Endothelial cell (in vitro differentiated cells): ENCODE data around the gene PPIL4. TPM values are rescaled to one million over a fixed set of nuclear protein-coding genes. Genes with fewer than 3 reads are reported as not detected.
A peak's percentile ranks its signal among the peaks of the same experiment; 100 is the strongest.

ENCODE experiments used
- DNase-seq: peaks from one replicate; pipeline ENCODE4 v3.0.0; 2021; ENCODE audit warnings: low spot score
- H3K27ac Mint-ChIP-seq: one replicate; pipeline ENCODE4 v1.8.0; 2021; ENCODE audit warnings: mixed read lengths, inconsistent platforms; ENCODE audit not compliant: unreplicated experiment
- H3K27me3 Mint-ChIP-seq: one replicate; pipeline ENCODE4 v1.8.0; 2021; ENCODE audit warnings: mild to moderate bottlenecking, moderate library complexity, mixed read lengths, inconsistent platforms; ENCODE audit not compliant: unreplicated experiment
- H3K36me3 Mint-ChIP-seq: one replicate; pipeline ENCODE4 v1.8.0; 2021; ENCODE audit warnings: mild to moderate bottlenecking, low read depth, mixed read lengths, inconsistent platforms; ENCODE audit not compliant: unreplicated experiment
- H3K4me1 Mint-ChIP-seq: one replicate; pipeline ENCODE4 v1.8.0; 2021; ENCODE audit warnings: mild to moderate bottlenecking, mixed read lengths, inconsistent platforms; ENCODE audit not compliant: unreplicated experiment
- H3K4me3 Mint-ChIP-seq: one replicate; pipeline ENCODE4 v1.8.0; 2021; ENCODE audit warnings: mild to moderate bottlenecking, mixed read lengths, inconsistent platforms; ENCODE audit not compliant: unreplicated experiment
- H3K9me3 Mint-ChIP-seq: one replicate; pipeline ENCODE4 v1.8.0; 2021; ENCODE audit warnings: mixed read lengths, inconsistent platforms; ENCODE audit not compliant: unreplicated experiment
- total RNA-seq: library from RNA; stranded (reverse); fragmentation: NEBNext Ultra II Directional; extraction: Animal tissue kit (Norgen Biotek cat#: 25700); gene quantifications from one replicate; pipeline ENCODE4 v1.2.1, GENCODE V29; 2021; ENCODE audit not compliant: unreplicated experiment
- TF ChIP-seq, protein P1 (sequence below): fragments of 200-600 bp; sonication (generic); IDR thresholded peaks from one replicate; pipeline ENCODE4 v1.5.0; 2021; ENCODE audit warnings: antibody characterized with exemption; ENCODE audit not compliant: unreplicated experiment

The PPIL4 gene
- total RNA-seq, 1 donor from 2014 or later, result 25.5 TPM

DNA sequence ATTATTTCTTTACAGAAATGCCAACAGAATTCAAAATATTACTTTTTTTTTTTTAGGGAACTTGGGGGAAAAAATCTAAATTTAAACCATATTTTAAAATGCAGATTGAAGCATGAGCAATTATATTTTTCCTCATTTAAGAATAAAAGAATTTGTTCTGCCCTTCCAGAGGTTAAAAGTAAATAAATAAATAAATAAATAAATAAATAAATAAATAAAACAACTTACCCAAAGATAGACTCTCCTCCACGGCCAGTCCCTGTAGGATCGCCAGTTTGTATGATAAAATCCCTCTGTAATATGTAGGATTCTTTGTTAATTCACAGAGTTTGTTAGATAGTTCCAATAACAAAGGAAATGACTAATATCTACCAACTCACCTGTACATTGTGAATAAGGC is 4.7 kb downstream of the PPIL4 start:
- peaks cover 8% of the 10 kb centered on the region for H3K27me3 Mint-ChIP-seq
- TF ChIP-seq, protein P1, sequence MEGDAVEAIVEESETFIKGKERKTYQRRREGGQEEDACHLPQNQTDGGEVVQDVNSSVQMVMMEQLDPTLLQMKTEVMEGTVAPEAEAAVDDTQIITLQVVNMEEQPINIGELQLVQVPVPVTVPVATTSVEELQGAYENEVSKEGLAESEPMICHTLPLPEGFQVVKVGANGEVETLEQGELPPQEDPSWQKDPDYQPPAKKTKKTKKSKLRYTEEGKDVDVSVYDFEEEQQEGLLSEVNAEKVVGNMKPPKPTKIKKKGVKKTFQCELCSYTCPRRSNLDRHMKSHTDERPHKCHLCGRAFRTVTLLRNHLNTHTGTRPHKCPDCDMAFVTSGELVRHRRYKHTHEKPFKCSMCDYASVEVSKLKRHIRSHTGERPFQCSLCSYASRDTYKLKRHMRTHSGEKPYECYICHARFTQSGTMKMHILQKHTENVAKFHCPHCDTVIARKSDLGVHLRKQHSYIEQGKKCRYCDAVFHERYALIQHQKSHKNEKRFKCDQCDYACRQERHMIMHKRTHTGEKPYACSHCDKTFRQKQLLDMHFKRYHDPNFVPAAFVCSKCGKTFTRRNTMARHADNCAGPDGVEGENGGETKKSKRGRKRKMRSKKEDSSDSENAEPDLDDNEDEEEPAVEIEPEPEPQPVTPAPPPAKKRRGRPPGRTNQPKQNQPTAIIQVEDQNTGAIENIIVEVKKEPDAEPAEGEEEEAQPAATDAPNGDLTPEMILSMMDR, result no peak
- H3K4me1 Mint-ChIP-seq, result peaks cover 15% of the 10 kb centered on the region
- H3K4me3 Mint-ChIP-seq, result no peak overlapping the region
- peaks cover 15% of the 10 kb centered on the region for H3K36me3 Mint-ChIP-seq
- H3K27ac Mint-ChIP-seq, result no peak overlapping the region
- no peak for DNase-seq
- H3K9me3 Mint-ChIP-seq, result no peaks in the 10 kb centered on the region

DNA sequence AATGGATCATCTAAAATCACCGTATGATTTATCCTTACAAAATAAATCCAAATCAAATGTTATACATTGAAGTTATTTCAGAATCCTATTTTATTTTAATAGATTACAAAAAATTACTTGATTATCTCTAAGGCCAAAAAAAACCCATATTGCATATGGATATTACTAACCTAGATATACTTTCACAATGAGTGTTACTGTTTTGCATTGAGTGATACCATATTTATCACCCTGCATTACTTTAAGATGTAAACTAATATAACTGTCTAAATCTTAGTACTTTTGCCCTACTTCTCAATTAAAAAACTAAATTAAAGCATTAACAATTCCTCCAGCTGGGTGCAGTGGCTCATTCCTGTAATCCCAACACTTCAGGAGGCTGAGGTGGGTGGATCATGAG is 11.1 kb downstream of the PPIL4 start:
- Mint-ChIP-seq H3K9me3 (no peaks in the 10 kb centered on the region), H3K27ac (no peak overlapping the region), H3K4me1 (no peaks in the 10 kb centered on the region), H3K4me3 (no peak overlapping the region), H3K27me3 (no peaks in the 10 kb centered on the region), H3K36me3 (peaks cover 28% of the 10 kb centered on the region)
- TF ChIP-seq, protein P1, result no peak
- no peak for DNase-seq

GRCh38 chr6:149529650-149530049 is 16.2 kb downstream of the PPIL4 start:
- DNase-seq, result no peak
- peaks cover 21% of the 10 kb centered on the region for H3K36me3 Mint-ChIP-seq
- peak overlapping the region; percentile 31 for H3K4me3 Mint-ChIP-seq
- no peaks in the 10 kb centered on the region for H3K9me3 Mint-ChIP-seq
- no peaks in the 10 kb centered on the region for H3K4me1 Mint-ChIP-seq
- TF ChIP-seq, protein P1, result no peak
- no peaks in the 10 kb centered on the region for H3K27me3 Mint-ChIP-seq
- no peak overlapping the region for H3K27ac Mint-ChIP-seq

DNA sequence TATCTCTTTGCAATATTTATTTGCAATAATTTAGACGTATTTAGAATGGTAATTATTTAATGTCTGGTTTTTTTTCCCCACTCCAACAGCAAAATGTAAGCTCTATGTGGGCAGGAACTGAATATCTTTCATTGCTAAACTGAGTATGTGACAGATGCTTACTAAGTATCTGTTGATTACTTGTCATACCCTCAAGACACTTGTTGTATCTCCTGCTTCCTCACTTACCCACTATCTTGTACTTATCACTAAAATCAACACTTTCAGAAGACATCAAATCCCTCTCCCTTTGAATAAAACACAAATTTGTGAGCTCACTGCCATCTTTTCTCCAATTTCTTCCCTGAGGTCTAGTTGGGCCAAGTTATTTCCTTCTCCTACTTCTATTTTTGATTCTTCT is 30.3 kb downstream of the PPIL4 start:
- no peak for DNase-seq
- H3K4me1 Mint-ChIP-seq, result peaks cover 5% of the 10 kb centered on the region
- H3K9me3 Mint-ChIP-seq, result no peaks in the 10 kb centered on the region
- H3K4me3 Mint-ChIP-seq, result peak overlapping the region; percentile 65
- peaks cover 7% of the 10 kb centered on the region for H3K36me3 Mint-ChIP-seq
- TF ChIP-seq, protein P1, result no peak
- H3K27me3 Mint-ChIP-seq, result no peaks in the 10 kb centered on the region
- H3K27ac Mint-ChIP-seq, result no peak overlapping the region

GRCh38 chr6:149513915-149514314 is 31.9 kb downstream of the PPIL4 start:
- peaks cover 7% of the 10 kb centered on the region for H3K36me3 Mint-ChIP-seq
- DNase-seq, result no peak
- no peaks in the 10 kb centered on the region for H3K9me3 Mint-ChIP-seq
- TF ChIP-seq, protein P1, result no peak
- H3K27ac Mint-ChIP-seq, result peak overlapping the region; percentile 11
- H3K4me1 Mint-ChIP-seq, result peaks cover 5% of the 10 kb centered on the region
- no peaks in the 10 kb centered on the region for H3K27me3 Mint-ChIP-seq
- H3K4me3 Mint-ChIP-seq, result no peak overlapping the region
